ENCODE data around the gene PRDM15. TPM values are rescaled to one million over a fixed set of nuclear protein-coding genes. Genes with fewer than 3 reads are reported as not detected.

Gene PRDM15
- total and polyA plus RNA-seq, 2 experiments from 2014 or later, result 3.0 to 10.6 TPM

- Histone ChIP-seq H3K9me2 (ENCODE audit: insufficient read depth) (no peaks in the 10 kb centered on the region), H3K4me1 (ENCODE audit: insufficient read depth) (peaks cover 13% of the 10 kb centered on the region), H3F3A (replicated peaks; ENCODE audit: low read depth) (no peaks in the 10 kb centered on the region), H3K4me2 (no peak overlapping the region), H4K20me1 (replicated peaks; ENCODE audit: insufficient read depth) (no peaks in the 10 kb centered on the region), H3K79me2 (replicated peaks; ENCODE audit: insufficient read depth) (no peaks in the 10 kb centered on the region), H3K27me3 (ENCODE audit: insufficient read depth) (no peaks in the 10 kb centered on the region), H3K4me3 (no peak overlapping the region), H3K36me3 (ENCODE audit: insufficient read depth) (no peaks in the 10 kb centered on the region), H3K27ac (ENCODE audit: low read depth) (no peak overlapping the region; the same call in 1 of the 2 replicates), H2AFZ (no peak overlapping the region)
- DNase-seq (ENCODE audit: low spot score) (peak; percentile 56), ATAC-seq (peak; percentile 59)
- Mint-ChIP-seq H3K4me3 (0 out of 3 replicates have a peak overlapping the region, but pooled peaks have one; percentile 21), H3K4me1 (peaks cover 45% of the 10 kb centered on the region), H3K36me3 (ENCODE audit: low read depth) (peaks cover under 1% of the 10 kb centered on the region), H3K9me3 (no peaks in the 10 kb centered on the region), H3K27me3 (ENCODE audit: insufficient read depth, low read depth, poor library complexity) (no peaks in the 10 kb centered on the region), H3K27ac (no peak overlapping the region)
- no peak for TF ChIP-seq EZH2 (IDR thresholded peaks at IDR 0.05; ENCODE audit: low read depth, unreplicated experiment)
- TF ChIP-seq ZNF114 (CRISPR knock-in tag; IDR thresholded peaks at IDR 0.05), result no peak
- peak in 1 of 2 experiments; percentile 52; a peak in 2 of 4 replicates for TF ChIP-seq CTCF (conservative IDR thresholded peaks at IDR 0.05; ENCODE audit: low read depth in 2 of 2)
- no peak for TF ChIP-seq NANOG (IDR thresholded peaks at IDR 0.05; ENCODE audit: borderline replicate concordance)
Observed at GRCh38 chr21:41895643-41896493, 16.7 kb upstream of the PRDM15 start.

GRCh38 chr21:41894922-41895557 is 15.9 kb upstream of the PRDM15 start:
- no peak for DNase-seq (ENCODE audit: low spot score)
- TF ChIP-seq ZNF331 (CRISPR knock-in tag; IDR thresholded peaks at IDR 0.05; ENCODE audit: low read depth) (no peak), ETS1 (IDR thresholded peaks at IDR 0.05) (no peak), JUNB (IDR thresholded peaks at IDR 0.05; ENCODE audit: unreplicated experiment) (no peak), ZNF462 (CRISPR knock-in tag; IDR thresholded peaks at IDR 0.05) (no peak)

More at GRCh38 chr21:41894922-41895557, 15.9 kb upstream of the PRDM15 start:
- H3K36me3 ChIP-seq (ENCODE audit: insufficient read depth), result no peaks in the 10 kb centered on the region
- peaks cover 13% of the 10 kb centered on the region for H3K4me1 ChIP-seq (ENCODE audit: insufficient read depth)
- H3K4me3 ChIP-seq, result no peak overlapping the region
- no peaks in the 10 kb centered on the region for H3K9me2 ChIP-seq (ENCODE audit: insufficient read depth)
- Mint-ChIP-seq H3K4me3 (no peak overlapping the region), H3K4me1 (peaks cover 45% of the 10 kb centered on the region), H3K27ac (no peak overlapping the region), H3K27me3 (ENCODE audit: insufficient read depth, low read depth, poor library complexity) (no peaks in the 10 kb centered on the region), H3K36me3 (ENCODE audit: low read depth) (no peaks in the 10 kb centered on the region; the same call in 1 of the 3 replicates), H3K9me3 (no peaks in the 10 kb centered on the region)
- H3K4me2 ChIP-seq, result no peak overlapping the region
- H3F3A ChIP-seq (replicated peaks; ENCODE audit: low read depth), result no peaks in the 10 kb centered on the region
- H3K79me2 ChIP-seq (replicated peaks; ENCODE audit: insufficient read depth), result no peaks in the 10 kb centered on the region
- no peaks in the 10 kb centered on the region for H4K20me1 ChIP-seq (replicated peaks; ENCODE audit: insufficient read depth)
- H3K27ac ChIP-seq (ENCODE audit: low read depth), result no peak overlapping the region
- H2AFZ ChIP-seq, result no peak overlapping the region
- no peak for ATAC-seq
- H3K27me3 ChIP-seq (ENCODE audit: insufficient read depth), result no peaks in the 10 kb centered on the region

All from GM23338 (cell line).